A204.1 (cell line): ENCODE measurements around the gene UGGT1.

Experiments
- FAIRE-seq: peaks from 2 replicates; lab custom pipeline; 2012; peaks lifted over from hg19 to GRCh38; lab: Jason Lieb, UNC

The UGGT1 gene

GRCh38 chr2:128108166-128108565 lies 17.2 kb downstream of the UGGT1 start:
- FAIRE-seq = no peak

DNA sequence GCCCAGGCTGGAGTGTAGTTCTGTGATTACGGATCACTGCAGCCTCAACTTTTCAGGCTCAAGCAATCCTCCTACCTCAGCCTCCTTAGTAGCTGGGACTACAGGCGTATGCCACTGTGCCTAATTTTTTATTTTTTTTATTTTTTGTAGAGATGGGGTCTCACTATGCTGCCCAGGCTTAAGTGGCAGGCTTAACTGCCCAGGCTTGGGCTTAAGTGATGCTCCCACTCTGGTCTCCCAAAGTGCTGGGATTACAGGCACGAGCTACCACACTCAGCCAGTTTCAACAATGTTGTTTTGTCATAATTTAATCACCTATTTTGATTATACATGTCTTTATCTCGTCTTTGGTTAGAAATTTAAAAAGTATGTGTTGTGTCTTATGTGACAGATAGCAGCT lies 18.2 kb downstream of the UGGT1 start:
- no peak for FAIRE-seq

DNA sequence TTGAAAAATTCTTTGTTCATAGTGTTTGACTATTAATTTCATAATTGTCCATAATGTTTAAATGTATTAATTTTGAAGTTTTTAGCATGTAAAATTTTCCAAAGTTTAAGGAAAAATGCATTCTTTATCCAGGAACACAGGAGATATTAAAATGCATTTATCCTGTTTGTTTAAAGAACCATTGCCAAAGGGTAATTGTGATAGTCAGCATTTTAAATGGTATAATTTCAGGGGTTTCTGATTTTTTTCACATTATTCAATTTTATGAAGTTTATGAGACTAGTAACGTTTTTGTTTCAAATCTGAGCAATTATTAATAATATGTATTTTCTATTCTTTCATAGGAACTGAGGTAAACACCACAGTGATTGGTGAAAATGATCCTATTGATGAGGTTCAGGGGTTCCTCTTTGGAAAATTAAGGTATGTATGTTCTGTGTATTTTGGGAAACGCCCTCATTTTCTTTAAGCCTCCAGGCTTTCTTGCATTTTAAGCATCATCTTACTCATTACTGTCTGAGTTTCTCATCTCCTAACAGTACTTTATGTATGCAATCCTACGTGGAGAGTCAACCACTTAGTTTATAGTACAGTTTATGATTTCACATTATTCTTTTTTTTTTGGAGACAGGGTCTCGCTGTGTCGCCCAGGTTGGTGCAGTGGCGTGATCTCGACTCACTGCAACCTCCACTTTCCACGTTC lies 25.1 kb downstream of the UGGT1 start:
- FAIRE-seq = no peak

- no peak for FAIRE-seq
These were observed 43.6 kb downstream of the UGGT1 start for GRCh38 chr2:128134573-128134972.

GRCh38 chr2:128137094-128137616 lies 46.2 kb downstream of the UGGT1 start:
- FAIRE-seq = no peak

- no peak for FAIRE-seq
These were observed 48.6 kb downstream of the UGGT1 start for GRCh38 chr2:128139624-128140023.

- no peak for FAIRE-seq
These were observed 54.7 kb downstream of the UGGT1 start for GRCh38 chr2:128145651-128146050.

GRCh38 chr2:128153786-128154185 lies 62.8 kb downstream of the UGGT1 start:
- no peak for FAIRE-seq

GRCh38 chr2:128154225-128154624 lies 63.2 kb downstream of the UGGT1 start:
- FAIRE-seq = no peak

GRCh38 chr2:128155970-128156369 lies 65.0 kb downstream of the UGGT1 start:
- no peak for FAIRE-seq

- FAIRE-seq = no peak
These were observed 65.8 kb downstream of the UGGT1 start for GRCh38 chr2:128156812-128157211.

DNA sequence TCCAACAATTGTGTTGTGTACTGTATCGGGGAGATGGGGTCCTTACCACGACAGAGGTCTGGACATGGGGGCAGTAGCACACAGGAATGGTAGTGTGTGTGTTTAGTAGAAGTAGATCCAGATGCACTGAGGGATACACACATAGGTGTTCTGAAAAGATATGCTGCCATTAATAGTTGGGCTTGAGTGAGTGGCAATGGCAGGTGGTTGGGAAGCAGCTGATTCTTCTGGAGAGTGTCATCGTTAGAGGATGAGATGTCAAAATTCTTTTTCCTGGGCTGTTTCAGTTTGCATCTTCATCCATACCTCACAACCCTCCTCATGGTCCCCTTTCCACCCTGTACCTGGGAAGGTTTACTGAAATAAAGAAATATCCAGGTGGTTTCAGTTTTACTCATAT lies 66.6 kb downstream of the UGGT1 start:
- FAIRE-seq = no peak

- FAIRE-seq = no peak
These were observed 67.2 kb downstream of the UGGT1 start for GRCh38 chr2:128158176-128158575.

DNA sequence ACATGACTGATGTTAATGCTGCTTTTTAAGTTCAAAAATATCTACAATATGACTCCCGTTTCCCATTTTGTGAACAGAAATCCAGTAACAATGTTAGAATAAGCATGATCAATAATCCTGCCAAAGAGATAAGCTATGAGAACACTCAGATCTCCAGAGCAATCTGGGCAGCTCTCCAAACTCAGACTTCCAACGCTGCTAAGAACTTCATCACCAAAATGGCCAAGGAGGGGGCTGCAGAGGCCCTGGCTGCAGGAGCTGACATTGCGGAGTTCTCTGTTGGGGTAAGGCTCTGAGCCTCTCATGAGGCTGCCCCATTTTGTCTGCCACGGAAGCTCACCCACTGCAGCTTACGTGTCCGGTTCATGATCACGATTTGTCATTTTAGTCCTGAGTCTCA lies 68.4 kb downstream of the UGGT1 start:
- no peak for FAIRE-seq

- no peak for FAIRE-seq
These were observed 69.7 kb downstream of the UGGT1 start for GRCh38 chr2:128160616-128161275.

GRCh38 chr2:128162266-128162665 lies 71.3 kb downstream of the UGGT1 start:
- no peak for FAIRE-seq

DNA sequence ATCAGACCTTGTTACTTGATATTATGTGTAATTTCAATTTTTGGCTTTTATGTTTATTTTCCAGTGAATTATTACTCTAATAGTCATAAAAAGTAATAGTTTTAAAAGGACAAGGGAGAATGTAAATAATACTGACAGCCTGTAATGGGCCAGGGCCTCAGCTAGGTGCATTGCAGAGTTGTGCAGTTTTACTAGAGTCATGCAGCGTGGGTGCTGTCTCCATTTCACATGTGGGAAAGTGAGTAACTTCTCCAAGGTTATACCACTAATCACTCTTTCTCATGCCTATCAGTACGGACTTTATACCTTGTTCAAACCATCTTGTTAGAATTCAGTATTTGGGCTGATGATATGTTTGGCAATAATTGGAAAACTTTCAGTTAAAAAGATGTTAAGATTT lies 73.3 kb downstream of the UGGT1 start:
- FAIRE-seq = no peak

- FAIRE-seq = no peak
These were observed 75.8 kb downstream of the UGGT1 start for GRCh38 chr2:128166746-128167353.

DNA sequence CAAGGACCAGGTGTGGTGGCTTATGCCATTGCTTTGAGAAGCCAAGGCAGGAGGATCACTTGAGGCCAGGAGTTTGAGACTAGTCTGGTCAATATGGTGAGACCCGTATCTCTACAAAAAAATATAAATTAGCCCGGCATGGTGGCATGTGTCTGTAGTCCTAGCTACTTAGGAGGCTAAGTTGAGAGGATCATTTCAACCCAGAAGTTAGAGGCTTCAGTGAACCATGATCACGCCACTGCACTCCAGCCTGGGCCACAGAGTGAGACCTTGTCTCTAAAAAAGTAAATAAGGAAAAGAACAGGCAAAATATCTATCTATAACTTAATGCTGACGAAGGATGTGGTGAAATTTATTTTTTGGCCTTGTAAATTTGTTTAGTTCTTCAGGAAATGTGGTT lies 78.1 kb downstream of the UGGT1 start:
- no peak for FAIRE-seq

DNA sequence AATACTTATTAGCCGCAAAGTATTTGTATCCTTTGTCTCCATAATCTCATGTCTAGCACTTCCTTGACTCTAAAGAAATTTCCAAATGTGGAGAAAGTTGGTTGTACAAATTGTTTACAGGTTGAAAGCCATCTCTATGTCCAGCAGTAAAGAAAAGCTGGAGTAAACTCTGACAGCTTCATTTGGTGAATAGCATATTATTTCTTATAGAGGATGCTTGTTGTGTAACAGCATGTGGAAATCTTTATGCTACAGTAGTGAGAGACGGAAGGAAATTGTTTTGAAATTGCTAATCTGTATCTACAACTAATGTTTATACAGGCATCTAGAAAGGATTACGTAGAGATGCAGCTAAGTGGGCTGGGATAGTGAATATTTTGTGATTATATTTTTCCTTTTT lies 78.5 kb downstream of the UGGT1 start:
- no peak for FAIRE-seq

DNA sequence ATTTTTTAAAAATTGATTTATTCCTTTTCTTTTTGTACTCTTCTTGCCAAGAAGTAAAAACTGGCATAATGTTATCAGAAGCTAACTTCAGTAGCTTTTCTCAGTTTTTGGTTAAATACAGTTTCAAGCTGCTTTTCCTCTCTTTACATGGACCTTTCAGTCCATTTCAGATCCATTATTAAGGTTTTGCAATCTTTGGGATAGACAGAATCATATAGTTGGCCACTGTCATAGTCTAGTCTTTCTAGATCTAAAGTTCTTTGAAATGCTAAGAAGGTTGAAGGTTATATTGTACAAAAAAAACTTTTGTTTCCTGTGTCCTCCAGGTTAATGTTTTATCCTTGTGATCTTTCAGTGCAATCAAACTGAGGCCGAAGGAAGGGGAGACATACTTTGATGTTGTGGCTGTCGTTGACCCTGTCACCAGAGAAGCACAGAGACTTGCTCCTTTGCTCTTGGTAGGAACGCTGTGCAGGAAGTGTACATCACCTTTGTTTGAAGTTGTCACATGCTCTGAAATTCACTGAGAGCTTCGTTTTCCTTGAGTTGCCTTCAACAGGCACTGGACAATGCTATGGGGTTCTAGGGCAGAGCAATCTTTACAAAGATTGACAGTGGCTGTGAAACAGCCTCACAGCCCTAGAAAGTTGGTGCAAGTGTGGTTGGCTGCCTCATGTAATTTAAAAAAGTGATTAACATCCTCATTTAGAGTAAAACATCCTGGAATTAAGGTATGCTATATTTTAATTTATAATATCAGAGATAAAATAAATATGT lies 79.1 kb downstream of the UGGT1 start:
- no peak for FAIRE-seq

GRCh38 chr2:128170776-128171175 lies 79.8 kb downstream of the UGGT1 start:
- FAIRE-seq = no peak

- no peak for FAIRE-seq
These were observed 81.2 kb downstream of the UGGT1 start for GRCh38 chr2:128172191-128172590.
